Neural cell (in vitro differentiated cells): Measurements from ENCODE around the gene NUBPL. TPM values are rescaled to one million over a fixed set of nuclear protein-coding genes. Genes with fewer than 3 reads are reported as not detected.

Experiments
- H2AFZ ChIP-seq: fragments of 200-600, 300-800 bp; sonication (generic), shearing (Covaris generic); 2 replicates; pipeline ENCODE4 v1.6.0; 2014; ENCODE audit warnings: low read depth, mild to moderate bottlenecking, antibody characterized with exemption, low read length, moderate library complexity
- H3F3A ChIP-seq: fragments of 200-600 bp; shearing (Covaris generic); 2 replicates; pipeline ENCODE4 v1.6.1; 2016; ENCODE audit warnings: mild to moderate bottlenecking, moderate library complexity, mixed read lengths, antibody characterized with exemption, low read length; ENCODE audit not compliant: insufficient read depth, poor library complexity, severe bottlenecking
- H3K27ac ChIP-seq: fragments of 200-600, 300-800 bp; sonication (generic), shearing (Covaris generic); 2 replicates; pipeline ENCODE4 v1.5.1; 2014; ENCODE audit warnings: mild to moderate bottlenecking, low read length, moderate library complexity
- H3K27me3 ChIP-seq: fragments of 300-800, 200-600 bp; sonication (generic), shearing (Covaris generic); 2 replicates; pipeline ENCODE4 v1.6.0; 2014; ENCODE audit warnings: mild to moderate bottlenecking, low read depth, low read length, moderate library complexity; ENCODE audit not compliant: insufficient read depth
- H3K36me3 ChIP-seq: fragments of 300-800, 200-600 bp; sonication (generic), shearing (Covaris generic); 2 replicates; pipeline ENCODE4 v1.5.1; 2014; ENCODE audit warnings: mild to moderate bottlenecking, antibody characterized with exemption, low read length, moderate library complexity; ENCODE audit not compliant: insufficient read depth
- H3K4me2 ChIP-seq: fragments of 300-800, 200-600 bp; sonication (generic), shearing (Covaris generic); 2 replicates; pipeline ENCODE4 v1.6.0; 2014; ENCODE audit warnings: mild to moderate bottlenecking, low read length
- H3K4me3 ChIP-seq: fragments of 300-800, 200-600 bp; sonication (generic), shearing (Covaris generic); 2 replicates; pipeline ENCODE4 v1.5.1; 2014; ENCODE audit warnings: mild to moderate bottlenecking, low read length, moderate library complexity
- H3K79me2 ChIP-seq: fragments of 200-600 bp; shearing (Covaris generic); replicated peaks from 2 replicates; pipeline ENCODE4 v1.6.0; 2014; ENCODE audit warnings: mild to moderate bottlenecking, low read length, moderate library complexity; ENCODE audit not compliant: insufficient read depth
- H3K9ac ChIP-seq: fragments of 300-800, 200-600 bp; sonication (generic), shearing (Covaris generic); 2 replicates; pipeline ENCODE4 v1.6.1; 2016; ENCODE audit warnings: mild to moderate bottlenecking, low read length, mixed read lengths
- H3K9me2 ChIP-seq: fragments of 200-600 bp; shearing (Covaris generic); 2 replicates; pipeline ENCODE4 v1.6.1; 2016; ENCODE audit warnings: mild to moderate bottlenecking, low read length, mixed read lengths; ENCODE audit not compliant: insufficient read depth
- H3K9me3 ChIP-seq: fragments of 200-600, 300-800 bp; sonication (generic), shearing (Covaris generic); 2 replicates; pipeline ENCODE4 v1.6.1; 2016; ENCODE audit warnings: mild to moderate bottlenecking, mixed run types, low read length, moderate library complexity, mixed read lengths
- H4K20me1 ChIP-seq: fragments of 200-600 bp; shearing (Covaris generic); 2 replicates; pipeline ENCODE4 v1.6.1; 2016; ENCODE audit warnings: mild to moderate bottlenecking, mixed run types; ENCODE audit not compliant: insufficient read depth
- CTCF ChIP-seq: fragments of 450-650 bp; IDR thresholded peaks from 2 replicates; pipeline ENCODE4 v1.5.1; 2014; ENCODE audit warnings: antibody characterized with exemption, mild to moderate bottlenecking, moderate library complexity; ENCODE audit not compliant: poor library complexity, severe bottlenecking
- EP300 ChIP-seq: fragments of 450-650 bp; conservative IDR thresholded peaks from 2 replicates; pipeline ENCODE4 v1.6.1; 2014; ENCODE audit warnings: antibody characterized with exemption, mild to moderate bottlenecking, moderate library complexity; ENCODE audit not compliant: poor library complexity, severe bottlenecking
- EZH2 ChIP-seq: fragments of 200-600, 300-800 bp; shearing (Covaris generic), sonication (generic); IDR thresholded peaks from 2 replicates; pipeline ENCODE4 v1.6.1; 2014; ENCODE audit warnings: antibody characterized with exemption, low read length, borderline replicate concordance, mild to moderate bottlenecking; ENCODE audit not compliant: insufficient read depth, poor library complexity, severe bottlenecking
- MXI1 ChIP-seq: fragments of 450-650 bp; conservative IDR thresholded peaks from 2 replicates; pipeline ENCODE4 v1.6.1; 2014; ENCODE audit warnings: antibody characterized with exemption, mild to moderate bottlenecking; ENCODE audit not compliant: poor library complexity, severe bottlenecking
- POLR2AphosphoS5 ChIP-seq: IDR thresholded peaks from 2 replicates; pipeline ENCODE4 v1.6.1; 2012
- RAD21 ChIP-seq: fragments of 450-650 bp; conservative IDR thresholded peaks from 2 replicates; pipeline ENCODE4 v1.6.1; 2014; ENCODE audit warnings: antibody characterized with exemption, mild to moderate bottlenecking, moderate library complexity
- REST ChIP-seq: IDR thresholded peaks from 2 replicates; pipeline ENCODE4 v1.6.1; 2012; ENCODE audit warnings: borderline replicate concordance
- SMC3 ChIP-seq: fragments of 450-650 bp; conservative IDR thresholded peaks from 2 replicates; pipeline ENCODE4 v1.6.1; 2014; ENCODE audit warnings: antibody characterized with exemption, mild to moderate bottlenecking, moderate library complexity; ENCODE audit not compliant: poor library complexity
- TAF1 ChIP-seq: IDR thresholded peaks from 2 replicates; pipeline ENCODE4 v1.6.1; 2012; ENCODE audit warnings: low read depth
- polyA plus RNA-seq: library from polyadenylated mRNA; depleted of rRNA; stranded (reverse); fragments of >200 nt; gene quantifications from 2 replicates; pipeline ENCODE4 v1.2.3, GENCODE V29; 2014

The NUBPL gene
- polyA plus RNA-seq, 1 donor from 2014 or later: 3.1 TPM

DNA sequence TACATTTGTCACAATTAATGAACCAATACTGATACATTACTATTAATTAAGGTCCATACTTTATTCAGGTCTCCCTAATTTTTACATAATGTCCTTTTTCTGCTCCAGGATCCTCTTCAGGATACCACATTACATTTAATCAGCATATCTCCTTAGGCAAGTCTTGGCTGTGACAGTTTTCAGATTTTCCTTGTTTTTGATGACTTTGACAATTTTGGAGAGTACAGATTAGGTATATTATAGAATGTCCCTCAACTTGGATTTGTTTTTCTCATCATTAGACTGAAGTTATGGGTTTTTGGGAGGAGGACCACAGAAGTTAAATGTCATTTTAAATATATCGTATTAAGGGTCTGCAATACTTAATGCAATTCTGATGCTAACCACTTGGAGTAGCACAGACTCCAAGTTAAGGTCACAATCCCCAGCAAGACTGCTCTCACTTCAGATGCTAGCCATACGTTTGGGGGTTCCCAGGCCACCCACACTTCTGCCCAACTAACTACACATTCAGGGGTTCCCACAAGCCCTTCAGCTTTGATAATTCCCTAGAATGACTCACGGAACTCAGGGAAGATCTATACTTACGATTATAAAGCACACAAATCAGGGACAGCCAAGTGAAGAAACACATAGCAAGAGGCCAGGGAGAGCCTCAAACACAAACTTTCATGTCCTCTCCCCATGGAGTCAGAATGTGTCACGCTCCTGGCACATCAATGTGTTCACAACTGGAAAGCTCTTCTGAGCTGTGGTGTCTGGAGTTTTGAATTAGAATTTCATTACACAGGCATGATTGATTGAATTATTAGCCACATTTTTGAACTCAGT lies 17.0 kb upstream of the NUBPL start:
- Histone ChIP-seq H3K27me3 (no peaks in the 10 kb centered on the region), H3K9me3 (no peaks in the 10 kb centered on the region), H3K79me2 (no peaks in the 10 kb centered on the region), H3K27ac (no peak overlapping the region), H3K4me3 (no peak overlapping the region), H3K4me2 (no peak overlapping the region), H3K9ac (no peak overlapping the region), H2AFZ (no peak overlapping the region), H3F3A (no peaks in the 10 kb centered on the region), H3K36me3 (no peaks in the 10 kb centered on the region), H3K9me2 (no peaks in the 10 kb centered on the region), H4K20me1 (no peaks in the 10 kb centered on the region)
- TF ChIP-seq CTCF: peak; percentile 38
- no peak for TF ChIP-seq TAF1

GRCh38 chr14:31544816-31545215 lies 16.4 kb upstream of the NUBPL start:
- Histone ChIP-seq H3K9me2 (no peaks in the 10 kb centered on the region), H2AFZ (no peak overlapping the region)

More at GRCh38 chr14:31544816-31545215, 16.4 kb upstream of the NUBPL start:
- Histone ChIP-seq H3K9me3 (no peaks in the 10 kb centered on the region), H3K9ac (no peak overlapping the region), H3K27me3 (no peaks in the 10 kb centered on the region), H3K79me2 (no peaks in the 10 kb centered on the region), H3F3A (no peaks in the 10 kb centered on the region), H3K4me3 (no peak overlapping the region), H3K36me3 (no peaks in the 10 kb centered on the region), H3K4me2 (no peak overlapping the region), H3K27ac (no peak overlapping the region), H4K20me1 (no peaks in the 10 kb centered on the region)
- no peak for TF ChIP-seq SMC3
- TF ChIP-seq CTCF: no peak
- TF ChIP-seq POLR2AphosphoS5: no peak
- no peak for TF ChIP-seq EP300
- no peak for TF ChIP-seq TAF1
- no peak for TF ChIP-seq RAD21
- no peak for TF ChIP-seq MXI1
- TF ChIP-seq EZH2: no peak
- no peak for TF ChIP-seq REST
